IPS DF 4.7 (cell line): ENCODE data around the gene TMEM42.

Experiments used
- DNase-seq: peaks from one replicate; pipeline ENCODE4 v3.0.0-alpha.2; 2013; ENCODE audit warnings: low spot score; ENCODE audit errors: extremely low read depth

The TMEM42 gene

GRCh38 chr3:44910693-44911092 is 49.0 kb downstream of the TMEM42 start:
- no peak for DNase-seq

- DNase-seq: peak; percentile 74
Observed at GRCh38 chr3:44913868-44914468, 52.3 kb downstream of the TMEM42 start.

GRCh38 chr3:44914936-44915335 is 53.2 kb downstream of the TMEM42 start:
- DNase-seq: no peak
